IPS-18a (cell line): ENCODE data around the gene MB.
"Not testable (repeated sequence)": the region's sequence is repeated elsewhere in the genome, so short reads cannot be mapped to it uniquely, and the experiment has no call there.

Source experiments
- H3K27ac ChIP-seq: one replicate; pipeline ENCODE4 v1.5.1; 2013; ENCODE audit warnings: low read length
- H3K27me3 ChIP-seq: one replicate; pipeline ENCODE4 v1.6.1; 2013; ENCODE audit warnings: mild to moderate bottlenecking, low read length; ENCODE audit not compliant: control insufficient read depth, insufficient read depth
- H3K36me3 ChIP-seq: one replicate; pipeline ENCODE4 v1.6.1; 2013; ENCODE audit warnings: low read depth, low read length; ENCODE audit not compliant: control insufficient read depth
- H3K4me1 ChIP-seq: one replicate; pipeline ENCODE4 v1.6.1; 2013; ENCODE audit warnings: low read depth, low read length; ENCODE audit not compliant: control insufficient read depth
- H3K4me3 ChIP-seq: one replicate; pipeline ENCODE4 v1.5.1; 2013; ENCODE audit warnings: low read length
- H3K9ac ChIP-seq: one replicate; pipeline ENCODE4 v1.6.1; 2013; ENCODE audit warnings: mild to moderate bottlenecking, low read length, moderate library complexity
- H3K9me3 ChIP-seq: one replicate; pipeline ENCODE4 v1.6.1; 2013; ENCODE audit warnings: low read depth, low read length; ENCODE audit not compliant: control insufficient read depth

MB gene

DNA sequence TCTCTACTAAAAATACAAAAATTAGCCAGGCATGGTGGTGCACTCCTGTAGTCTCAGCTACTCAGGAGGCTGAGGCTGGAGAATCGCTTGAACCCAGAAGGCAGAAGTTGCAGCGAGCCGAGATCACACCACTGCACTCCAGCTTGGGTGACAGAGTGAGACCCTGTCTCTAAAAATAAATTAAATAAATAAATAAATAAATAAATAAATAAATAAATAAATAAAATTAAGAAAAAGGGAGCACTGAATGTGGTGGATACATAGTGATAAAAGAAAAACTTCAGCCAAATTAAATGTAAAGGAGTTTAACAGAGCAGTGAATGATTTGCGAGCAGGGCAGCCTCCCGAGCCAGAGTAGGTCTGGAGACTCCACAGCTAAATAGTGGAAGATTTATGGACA, 6.8 kb upstream of the MB start:
- not testable (repeated sequence) for H3K4me3 ChIP-seq, H3K27me3 ChIP-seq, H3K36me3 ChIP-seq, H3K9ac ChIP-seq, H3K9me3 ChIP-seq, H3K27ac ChIP-seq, H3K4me1 ChIP-seq

DNA sequence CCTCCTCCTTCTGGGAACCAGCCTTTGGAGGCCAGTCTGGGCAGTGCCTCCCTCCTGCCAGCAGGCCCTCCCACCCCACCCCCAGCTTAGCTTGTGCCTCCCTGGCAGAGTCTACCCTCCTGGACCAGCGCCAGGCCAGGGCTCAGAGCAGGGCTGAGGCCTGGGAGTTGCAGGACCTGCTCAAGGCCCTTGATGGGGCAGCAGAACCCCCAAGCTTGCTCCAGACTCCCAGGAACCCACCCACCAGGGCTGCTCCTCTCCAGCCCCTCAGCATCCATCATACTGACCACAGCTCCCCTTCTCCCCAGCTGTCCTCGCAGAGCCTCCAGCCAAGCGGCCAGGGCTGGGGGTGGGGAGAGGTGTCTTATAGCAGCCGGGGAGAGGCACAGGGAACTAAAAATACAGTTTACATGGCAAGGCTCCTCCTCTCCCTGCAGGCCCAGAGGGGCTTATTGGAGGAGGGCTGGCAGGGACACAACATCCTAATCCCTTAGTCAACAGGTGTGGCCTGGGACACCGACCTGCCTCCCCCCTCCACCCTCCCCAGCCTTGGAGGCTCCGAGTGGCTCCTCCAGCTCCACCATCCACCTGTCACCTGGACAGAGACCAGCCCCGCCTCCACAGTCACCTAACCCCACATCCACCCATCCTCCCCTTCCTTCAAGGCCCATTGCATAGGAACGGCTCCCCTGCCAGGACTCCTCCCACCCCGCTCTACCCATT, 5.2 kb upstream of the MB start:
- Histone ChIP-seq H3K4me1 (peaks cover 5% of the 10 kb centered on the region), H3K27ac (no peak overlapping the region), H3K27me3 (no peaks in the 10 kb centered on the region), H3K4me3 (no peak overlapping the region), H3K9me3 (no peaks in the 10 kb centered on the region), H3K36me3 (no peaks in the 10 kb centered on the region), H3K9ac (no peak overlapping the region)

GRCh38 chr22:35621451-35621850, 4.3 kb upstream of the MB start:
- Histone ChIP-seq H3K4me1 (peaks cover 5% of the 10 kb centered on the region), H3K4me3 (no peak overlapping the region), H3K9me3 (no peaks in the 10 kb centered on the region), H3K27ac (no peak overlapping the region), H3K27me3 (no peaks in the 10 kb centered on the region), H3K36me3 (no peaks in the 10 kb centered on the region), H3K9ac (no peak overlapping the region)

GRCh38 chr22:35620624-35621251, 3.6 kb upstream of the MB start:
- Histone ChIP-seq H3K9ac (no peak overlapping the region), H3K27ac (no peak overlapping the region), H3K4me3 (no peak overlapping the region), H3K4me1 (peaks cover 5% of the 10 kb centered on the region), H3K36me3 (no peaks in the 10 kb centered on the region), H3K9me3 (no peaks in the 10 kb centered on the region), H3K27me3 (no peaks in the 10 kb centered on the region)

GRCh38 chr22:35619336-35620094, 2.4 kb upstream of the MB start:
- no peak overlapping the region for H3K4me3 ChIP-seq
- H3K9ac ChIP-seq = no peak overlapping the region
- no peaks in the 10 kb centered on the region for H3K36me3 ChIP-seq
- no peak overlapping the region for H3K27ac ChIP-seq
- H3K9me3 ChIP-seq = no peaks in the 10 kb centered on the region
- peaks cover 5% of the 10 kb centered on the region for H3K4me1 ChIP-seq
- no peaks in the 10 kb centered on the region for H3K27me3 ChIP-seq

GRCh38 chr22:35618427-35619223, 1.5 kb upstream of the MB start:
- no peak overlapping the region for H3K27ac ChIP-seq
- H3K36me3 ChIP-seq = no peaks in the 10 kb centered on the region
- no peak overlapping the region for H3K4me3 ChIP-seq
- H3K4me1 ChIP-seq = peaks cover 5% of the 10 kb centered on the region
- H3K9me3 ChIP-seq = no peaks in the 10 kb centered on the region
- H3K27me3 ChIP-seq = no peaks in the 10 kb centered on the region
- H3K9ac ChIP-seq = no peak overlapping the region

GRCh38 chr22:35616043-35616442, 1.1 kb downstream of the MB start:
- Histone ChIP-seq H3K27ac (no peak overlapping the region), H3K27me3 (no peaks in the 10 kb centered on the region), H3K9ac (no peak overlapping the region), H3K4me1 (no peaks in the 10 kb centered on the region), H3K9me3 (no peaks in the 10 kb centered on the region), H3K4me3 (no peak overlapping the region), H3K36me3 (no peaks in the 10 kb centered on the region)

DNA sequence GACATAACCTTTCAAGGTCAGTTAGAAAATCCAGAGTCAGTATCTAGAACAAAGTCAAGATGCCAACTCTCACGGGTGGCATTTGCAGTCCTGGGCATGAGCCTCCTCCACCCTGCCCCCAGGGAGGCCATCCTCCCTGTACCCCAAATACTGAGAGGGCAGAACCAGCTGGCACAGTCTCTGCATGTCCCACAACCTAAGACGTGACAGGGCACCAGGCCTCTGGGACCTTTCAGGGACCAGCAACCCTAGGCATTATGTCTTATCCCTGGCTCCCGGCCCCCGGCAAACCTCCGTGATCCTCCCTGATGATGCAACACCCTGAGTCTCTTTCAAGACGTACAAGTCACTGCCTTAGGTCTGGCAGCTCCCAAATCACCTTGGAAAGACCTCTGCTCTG, 2.0 kb downstream of the MB start:
- Histone ChIP-seq H3K4me1 (no peaks in the 10 kb centered on the region), H3K27me3 (no peaks in the 10 kb centered on the region), H3K4me3 (no peak overlapping the region), H3K9ac (no peak overlapping the region), H3K9me3 (no peaks in the 10 kb centered on the region), H3K27ac (no peak overlapping the region), H3K36me3 (no peaks in the 10 kb centered on the region)

DNA sequence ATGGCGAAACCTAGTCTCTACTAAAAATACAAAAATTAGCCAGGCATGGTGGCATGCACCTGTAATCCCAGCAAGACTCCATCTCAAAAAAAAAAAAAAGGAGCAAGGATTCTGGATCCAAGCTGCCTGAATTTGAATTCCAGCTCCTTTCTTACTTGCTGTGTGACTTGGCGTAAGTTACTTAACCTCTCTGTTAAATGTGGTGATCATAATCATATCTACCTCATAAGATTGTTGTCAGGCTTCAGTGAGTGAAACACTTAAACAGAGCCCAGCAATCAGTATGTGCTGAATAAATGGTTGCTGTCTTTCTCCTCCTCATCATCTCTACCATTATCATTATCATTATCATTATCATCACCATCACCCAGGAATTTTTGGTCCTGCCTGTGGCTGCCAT, 2.7 kb downstream of the MB start:
- Histone ChIP-seq H3K27me3 (no peaks in the 10 kb centered on the region), H3K9ac (no peak overlapping the region), H3K36me3 (no peaks in the 10 kb centered on the region), H3K4me3 (no peak overlapping the region), H3K4me1 (no peaks in the 10 kb centered on the region), H3K27ac (no peak overlapping the region), H3K9me3 (no peaks in the 10 kb centered on the region)

- no peaks in the 10 kb centered on the region for H3K9me3 ChIP-seq
- H3K27ac ChIP-seq = no peak overlapping the region
- no peaks in the 10 kb centered on the region for H3K27me3 ChIP-seq
- H3K4me1 ChIP-seq = no peaks in the 10 kb centered on the region
- no peak overlapping the region for H3K4me3 ChIP-seq
- no peak overlapping the region for H3K9ac ChIP-seq
- H3K36me3 ChIP-seq = no peaks in the 10 kb centered on the region
These were observed 4.2 kb downstream of the MB start for GRCh38 chr22:35612903-35613302.

GRCh38 chr22:35611891-35612576, 5.1 kb downstream of the MB start:
- no peak overlapping the region for H3K4me3 ChIP-seq

More at GRCh38 chr22:35611891-35612576, 5.1 kb downstream of the MB start:
- H3K27ac ChIP-seq = no peak overlapping the region
- H3K27me3 ChIP-seq = no peaks in the 10 kb centered on the region
- H3K4me1 ChIP-seq = no peaks in the 10 kb centered on the region
- no peaks in the 10 kb centered on the region for H3K36me3 ChIP-seq
- H3K9me3 ChIP-seq = no peaks in the 10 kb centered on the region
- no peak overlapping the region for H3K9ac ChIP-seq
